Activated CD4-positive, alpha-beta T cell treated with anti-CD3 and anti-CD28 coated beads, Interleukin-2, amount 50 U/mL, for 16 hours (primary cell): Measurements from ENCODE around the gene PHAF1.

Experiments
- DNase-seq: peaks from one replicate; pipeline ENCODE4 v3.0.0-alpha.2; 2020

The PHAF1 gene

GRCh38 chr16:67109407-67110135 lies at the start of gene PHAF1:
Gene PHAF1, plus strand, starts transcription at chr16:67109941. Its CDS starts 235 bp downstream, at chr16:67110176.
- DNase-seq: peak; percentile 96

DNA sequence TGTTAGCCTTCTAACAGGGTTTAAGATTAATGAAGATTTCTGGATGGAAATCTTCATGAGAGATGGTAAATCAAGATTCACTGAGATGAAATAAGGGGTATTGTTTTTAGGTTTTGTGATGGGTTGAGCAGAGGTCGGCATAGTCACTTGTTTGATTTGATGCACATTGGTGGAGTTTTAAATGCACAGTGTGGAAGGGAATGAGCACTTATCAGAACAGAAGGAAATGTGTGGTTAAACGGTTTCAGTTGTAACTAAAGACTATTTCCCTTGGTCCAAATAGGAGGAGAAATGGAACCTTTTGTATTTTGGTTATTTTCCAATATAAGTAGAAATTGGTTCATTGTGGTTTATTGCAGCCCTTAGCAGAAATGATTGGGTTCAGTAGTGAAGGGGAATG lies 46.7 kb upstream of the PHAF1 start:
- no peak for DNase-seq

DNA sequence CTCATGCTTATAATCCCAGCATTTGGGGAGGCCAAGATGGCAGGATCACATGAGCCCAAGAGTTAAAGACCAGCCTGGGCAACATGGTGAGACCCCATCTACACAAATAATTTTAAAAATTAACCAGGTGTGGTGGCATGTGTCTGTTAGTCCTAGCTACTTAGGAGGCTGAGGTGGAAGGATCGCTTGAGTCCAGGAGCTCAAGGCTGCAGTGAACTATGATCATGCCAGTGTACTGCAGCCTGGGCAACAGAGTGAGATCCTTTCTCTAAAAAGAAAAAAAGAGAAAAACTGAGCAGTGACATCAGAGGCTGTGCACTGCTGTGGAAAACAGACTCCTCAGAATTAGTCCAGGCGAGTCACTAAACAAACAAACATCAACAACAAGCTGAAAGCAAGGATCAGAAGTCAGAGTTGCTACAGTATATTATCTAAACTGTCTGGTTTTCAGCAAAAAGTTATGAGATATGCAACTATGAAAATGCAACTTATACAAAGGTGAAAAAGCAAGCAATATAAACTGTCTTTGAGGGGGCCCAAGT lies 41.5 kb upstream of the PHAF1 start:
- no peak for DNase-seq

GRCh38 chr16:67071476-67072048 lies 38.2 kb upstream of the PHAF1 start:
- no peak for DNase-seq

GRCh38 chr16:67075331-67075730 lies 34.4 kb upstream of the PHAF1 start:
- DNase-seq: no peak

- no peak for DNase-seq
Measured at GRCh38 chr16:67077871-67078270, 31.9 kb upstream of the PHAF1 start.

DNA sequence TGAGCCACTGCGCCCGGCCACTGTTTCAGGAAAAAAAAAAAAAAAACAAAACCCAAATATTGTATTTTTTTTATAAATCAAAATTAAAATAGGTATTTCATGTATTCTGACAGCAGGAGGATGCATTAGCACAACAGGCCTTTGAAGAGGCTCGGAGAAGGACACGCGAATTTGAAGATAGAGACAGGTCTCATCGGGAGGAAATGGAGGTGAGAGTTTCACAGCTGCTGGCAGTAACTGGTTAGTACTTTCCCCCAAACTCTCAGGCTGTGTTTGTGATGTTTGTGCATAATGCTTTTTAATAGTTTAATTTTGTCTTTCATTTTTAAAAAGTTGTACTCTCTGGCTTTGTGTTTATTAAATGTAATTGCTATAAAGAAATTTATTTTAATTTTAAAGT lies 27.6 kb upstream of the PHAF1 start:
- DNase-seq: no peak

- DNase-seq: no peak
Measured at GRCh38 chr16:67082891-67083290, 26.9 kb upstream of the PHAF1 start.

- peak; percentile 20 for DNase-seq
Measured at GRCh38 chr16:67084345-67085028, 25.3 kb upstream of the PHAF1 start.

DNA sequence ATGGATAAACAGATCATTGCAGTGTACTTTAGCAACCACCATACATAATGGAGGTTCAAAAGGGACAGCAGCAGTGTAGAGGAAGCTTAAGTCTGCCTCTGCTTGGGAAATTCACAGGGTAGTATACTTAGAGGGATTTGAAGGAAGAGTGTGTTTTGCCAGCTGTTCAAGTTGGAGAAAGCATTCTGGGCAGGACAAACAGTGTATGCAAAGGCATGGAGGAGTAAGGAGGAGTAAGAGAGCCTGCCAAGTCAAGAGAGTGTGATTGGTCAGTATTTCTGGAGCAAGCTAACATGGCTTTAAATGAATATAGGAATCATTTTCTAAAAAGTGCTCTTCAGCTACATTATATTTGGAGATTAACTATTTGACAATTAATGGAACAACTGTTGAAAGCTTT lies 22.9 kb upstream of the PHAF1 start:
- no peak for DNase-seq

GRCh38 chr16:67087291-67087690 lies 22.4 kb upstream of the PHAF1 start:
- no peak for DNase-seq

DNA sequence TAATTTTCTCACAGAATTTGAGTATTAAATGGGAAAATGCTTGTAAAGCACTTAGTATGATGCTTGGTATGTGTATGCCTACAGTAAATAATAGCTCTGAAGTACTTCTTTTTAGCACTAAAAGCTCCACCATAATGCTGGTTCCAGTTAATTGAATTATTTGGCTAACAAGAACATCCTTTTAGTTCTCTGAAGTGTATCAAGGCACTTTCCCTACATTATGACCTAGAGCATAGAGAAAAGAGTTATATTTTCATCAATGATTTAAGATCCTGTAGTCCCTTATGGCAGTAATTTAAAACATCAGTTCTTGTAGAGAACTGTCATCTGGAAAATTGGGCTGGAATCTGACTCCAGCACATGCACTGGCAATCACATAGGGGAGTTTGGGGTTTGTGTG lies 21.9 kb upstream of the PHAF1 start:
- DNase-seq: no peak

DNA sequence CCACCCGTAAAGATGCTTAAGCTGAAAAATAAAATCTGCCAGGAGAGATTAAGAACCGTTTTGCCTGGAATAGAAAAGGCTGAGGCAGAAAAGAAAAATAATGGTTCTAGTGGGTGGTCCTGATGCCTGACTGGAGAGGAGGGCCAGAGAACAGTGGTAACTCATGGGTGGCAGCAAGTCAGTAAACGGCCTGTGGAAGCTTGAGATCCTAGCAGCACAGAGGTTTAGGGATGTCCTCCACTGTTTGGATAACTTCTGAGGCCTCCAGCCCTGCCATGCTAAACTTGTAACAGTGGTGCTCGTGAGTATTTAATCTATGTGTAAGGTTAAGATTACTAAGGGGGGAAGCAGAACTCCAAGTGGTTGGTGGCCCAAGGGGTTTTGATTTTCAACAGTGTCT lies 21.2 kb upstream of the PHAF1 start:
- DNase-seq: no peak

DNA sequence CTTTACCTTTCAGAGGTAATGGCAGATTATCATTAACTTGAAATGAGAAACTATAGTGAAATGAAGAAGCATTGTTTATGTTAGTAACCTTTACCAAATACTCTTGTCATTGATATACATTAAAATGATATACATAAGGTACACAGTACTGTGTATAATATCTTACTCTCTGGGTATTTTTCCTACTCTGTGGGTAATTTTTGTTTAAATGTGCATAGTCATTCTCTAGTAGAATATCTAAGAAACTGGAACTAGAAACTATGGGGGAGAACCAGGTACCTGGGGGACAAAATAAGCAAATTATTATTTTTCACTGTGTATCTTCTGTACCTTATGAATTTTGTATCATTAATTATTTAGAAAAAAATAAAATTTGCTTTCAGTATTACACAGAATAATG lies 20.6 kb upstream of the PHAF1 start:
- DNase-seq: no peak

DNA sequence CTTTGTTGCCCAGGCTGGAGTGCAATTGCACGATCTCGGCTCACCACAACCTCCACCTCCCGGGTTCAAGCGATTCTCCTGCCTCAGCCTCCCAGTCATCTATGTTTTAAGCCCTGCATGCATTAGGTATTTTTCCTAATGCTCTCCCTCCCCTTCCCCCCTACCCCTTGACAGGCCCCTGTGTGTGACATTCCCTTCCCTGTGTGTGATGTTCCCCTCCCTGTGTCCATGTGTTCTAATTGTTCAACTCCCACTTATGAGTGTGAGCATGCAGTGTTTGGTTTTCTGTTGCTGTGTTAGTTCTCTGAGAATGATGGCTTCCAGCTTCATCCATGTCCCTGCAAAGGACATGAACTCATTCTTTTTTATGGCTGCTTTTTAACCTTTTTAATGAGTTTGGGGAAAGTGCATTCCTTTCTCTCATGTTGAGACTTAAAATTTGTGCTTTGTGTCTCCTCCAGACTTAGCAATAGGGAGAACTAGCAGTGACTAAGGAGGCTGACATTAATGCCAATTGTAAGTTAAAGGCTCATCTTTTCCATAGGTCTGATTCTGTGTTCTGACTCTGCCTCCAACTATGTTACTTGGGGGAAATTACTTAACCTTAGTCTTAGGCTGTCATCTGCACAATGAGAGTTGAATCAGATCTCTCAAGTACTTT lies 17.7 kb upstream of the PHAF1 start:
- no peak for DNase-seq

- DNase-seq: no peak
Measured at GRCh38 chr16:67093098-67093726, 16.5 kb upstream of the PHAF1 start.

DNA sequence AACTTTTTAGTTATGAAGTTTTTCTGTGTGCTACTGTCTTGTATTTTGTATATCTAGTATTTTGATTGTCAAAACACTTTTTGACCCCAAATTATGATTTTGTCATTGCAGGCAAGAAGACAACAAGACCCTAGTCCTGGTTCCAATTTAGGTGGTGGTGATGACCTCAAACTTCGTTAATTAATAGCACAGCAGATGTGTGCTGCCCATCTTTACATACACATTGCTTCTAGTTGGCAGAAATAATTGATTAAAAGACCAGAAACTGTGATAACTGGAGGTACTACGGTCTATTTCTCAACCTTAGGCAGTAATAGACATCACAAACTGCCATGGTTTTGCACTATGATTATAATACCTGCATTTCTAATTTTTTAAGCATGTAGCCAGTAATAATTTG lies 11.1 kb upstream of the PHAF1 start:
- DNase-seq: no peak

- DNase-seq: peak; percentile 41
Measured at GRCh38 chr16:67100569-67101310, 9.0 kb upstream of the PHAF1 start.

DNA sequence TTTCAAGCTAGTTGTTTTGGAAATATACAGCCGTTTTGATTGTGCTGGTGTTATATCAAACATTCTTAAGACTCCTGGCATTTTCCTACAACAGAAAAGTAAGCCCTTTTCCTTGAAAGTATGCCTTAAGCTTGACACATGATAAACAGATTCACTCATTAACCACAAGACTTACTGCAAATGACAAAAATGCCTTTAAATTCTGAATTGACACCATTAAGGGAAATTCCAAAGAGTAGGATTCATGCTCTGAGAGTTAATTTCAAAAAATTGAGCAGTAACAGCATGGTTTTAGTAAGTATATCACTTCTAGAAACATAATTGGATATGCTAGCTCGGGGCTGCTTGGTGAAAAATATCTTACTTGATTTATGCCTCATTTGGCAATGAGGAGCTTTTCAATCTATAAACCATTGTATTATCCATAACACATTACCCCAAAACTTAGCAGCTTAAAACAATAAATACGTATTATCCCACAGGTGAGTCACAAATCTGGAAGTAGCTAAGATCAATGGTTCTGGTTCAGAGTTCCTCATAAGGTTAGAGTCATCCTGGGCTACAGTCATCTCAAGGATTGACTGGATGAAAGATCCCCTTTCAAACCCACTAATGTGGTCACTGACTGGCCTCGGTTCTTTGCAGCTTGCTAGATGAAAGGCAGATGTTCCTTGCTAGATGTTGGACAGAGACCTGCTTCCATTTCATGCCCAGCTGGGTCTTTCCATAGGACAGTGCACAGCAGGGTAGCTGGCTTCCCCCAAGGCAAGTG lies 8.2 kb upstream of the PHAF1 start:
- DNase-seq: peak; percentile 39

- DNase-seq: no peak
Measured at GRCh38 chr16:67104061-67104460, 5.7 kb upstream of the PHAF1 start.

GRCh38 chr16:67104845-67105244 lies 4.9 kb upstream of the PHAF1 start:
- no peak for DNase-seq
